Astrocyte (in vitro differentiated cells and primary cell): ENCODE measurements around the gene PLA2R1. TPM values are rescaled to one million over a fixed set of nuclear protein-coding genes. Genes with fewer than 3 reads are reported as not detected.
A peak's percentile ranks its signal among the peaks of the same experiment; 100 is the strongest.

ENCODE experiments used
- DNase-seq: peaks from one replicate; pipeline ENCODE4 v3.0.0-alpha.2; 2010; ENCODE audit warnings: low read depth
- FAIRE-seq: peaks from 2 replicates; lab custom pipeline; 2011; peaks lifted over from hg19 to GRCh38; lab: Jason Lieb, UNC
- H2AFZ ChIP-seq: 2 replicates; pipeline ENCODE4 v1.6.0; 2012; ENCODE audit warnings: low read depth, low read length, inconsistent platforms
- H3K27ac ChIP-seq: 2 replicates; pipeline ENCODE4 v1.5.1; 2011; ENCODE audit warnings: low read depth, low read length, inconsistent platforms
- H3K27me3 ChIP-seq: 2 replicates; pipeline ENCODE4 v1.6.0; 2011; ENCODE audit warnings: low read length, inconsistent platforms; ENCODE audit not compliant: insufficient read depth
- H3K36me3 ChIP-seq: 2 replicates; pipeline ENCODE4 v1.5.1; 2011; ENCODE audit warnings: low read length, inconsistent platforms; ENCODE audit not compliant: insufficient read depth
- H3K4me1 ChIP-seq: 2 replicates; pipeline ENCODE4 v1.5.1; 2011; ENCODE audit warnings: low read length, inconsistent platforms; ENCODE audit not compliant: insufficient read depth
- H3K4me2 ChIP-seq: 2 replicates; pipeline ENCODE4 v1.6.0; 2012; ENCODE audit warnings: low read length, inconsistent platforms
- H3K4me3 ChIP-seq: 2 replicates; pipeline ENCODE4 v1.5.1; 2011; ENCODE audit warnings: low read depth, mild to moderate bottlenecking, low read length, inconsistent platforms; ENCODE audit not compliant: insufficient read depth
- H3K79me2 ChIP-seq: 2 replicates; pipeline ENCODE4 v1.6.0; 2012; ENCODE audit warnings: mild to moderate bottlenecking, low read length, inconsistent platforms; ENCODE audit not compliant: insufficient read depth
- H3K9ac ChIP-seq: 2 replicates; pipeline ENCODE4 v1.6.0; 2012; ENCODE audit warnings: mild to moderate bottlenecking, low read length, inconsistent platforms
- H3K9me3 ChIP-seq: 2 replicates; pipeline ENCODE4 v1.5.1; 2012; ENCODE audit warnings: low read depth, mild to moderate bottlenecking, low read length, inconsistent platforms; ENCODE audit not compliant: insufficient read depth
- H4K20me1 ChIP-seq: 2 replicates; pipeline ENCODE4 v1.6.0; 2012; ENCODE audit warnings: low read length, inconsistent platforms; ENCODE audit not compliant: insufficient read depth
- H3K27ac Mint-ChIP-seq: one replicate; pipeline ENCODE4 v1.8.0; 2021; ENCODE audit warnings: mild to moderate bottlenecking, mixed read lengths; ENCODE audit not compliant: unreplicated experiment
- H3K27me3 Mint-ChIP-seq: one replicate; pipeline ENCODE4 v1.8.0; 2021; ENCODE audit warnings: low read depth, mixed read lengths; ENCODE audit not compliant: unreplicated experiment
- H3K36me3 Mint-ChIP-seq: one replicate; pipeline ENCODE4 v1.8.0; 2021; ENCODE audit warnings: low read depth, mixed read lengths; ENCODE audit not compliant: unreplicated experiment
- H3K4me1 Mint-ChIP-seq: one replicate; pipeline ENCODE4 v1.8.0; 2021; ENCODE audit warnings: low read depth, mixed read lengths; ENCODE audit not compliant: unreplicated experiment
- H3K4me3 Mint-ChIP-seq: one replicate; pipeline ENCODE4 v1.8.0; 2021; ENCODE audit warnings: mild to moderate bottlenecking, moderate library complexity, mixed read lengths; ENCODE audit not compliant: unreplicated experiment
- H3K9me3 Mint-ChIP-seq: one replicate; pipeline ENCODE4 v1.8.0; 2021; ENCODE audit warnings: mild to moderate bottlenecking, mixed read lengths; ENCODE audit not compliant: unreplicated experiment
- EZH2 ChIP-seq: IDR thresholded peaks from 2 replicates; pipeline ENCODE4 v1.6.1; 2012; ENCODE audit warnings: mild to moderate bottlenecking, low read length, inconsistent platforms; ENCODE audit not compliant: insufficient read depth
- total RNA-seq: library from RNA; stranded (reverse); gene quantifications from 2 replicates; pipeline ENCODE4 v1.2.1, GENCODE V29; 2021
- TF ChIP-seq, protein P1 (sequence below): IDR thresholded peaks from 2 replicates; pipeline ENCODE4 v1.5.1; 2011; ENCODE audit warnings: low read depth, mild to moderate bottlenecking, inconsistent platforms, low read length, moderate library complexity; ENCODE audit not compliant: insufficient read depth

PLA2R1 gene
- total RNA-seq, 1 donor from 2014 or later = 7.1 TPM

DNA sequence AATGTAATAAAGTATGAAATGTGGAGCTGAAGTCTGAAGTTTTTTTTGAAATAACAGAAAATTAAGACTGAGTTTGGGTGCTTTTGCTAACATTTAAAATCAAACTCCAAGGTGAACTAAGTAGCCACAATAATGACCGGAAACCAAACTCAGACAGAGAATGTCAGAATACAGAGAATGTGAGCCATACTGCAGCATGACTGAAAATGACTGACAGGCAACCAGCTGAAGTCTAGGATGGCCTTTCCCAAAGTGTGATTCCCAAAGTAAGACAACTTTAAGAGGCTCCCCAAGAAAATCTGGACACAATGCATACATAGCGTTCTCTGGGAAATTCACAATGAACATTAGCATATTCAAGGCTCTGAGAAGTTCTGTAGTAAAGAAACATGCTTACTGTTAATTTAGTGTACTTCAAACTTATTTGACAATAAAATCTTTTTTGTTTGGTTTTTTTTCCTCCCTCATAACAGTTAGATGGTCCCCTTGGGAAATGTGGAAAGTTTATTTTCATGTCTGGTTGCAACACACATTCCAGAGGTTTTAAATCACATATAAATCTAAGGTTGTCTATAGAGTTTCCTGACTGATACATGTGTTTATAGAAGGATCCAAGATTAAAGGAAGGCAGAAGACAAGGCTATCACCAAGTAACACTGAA lies 28.6 kb downstream of the PLA2R1 start:
- Histone ChIP-seq H3K4me3 (no peak overlapping the region), H3K4me1 (peaks cover 13% of the 10 kb centered on the region), H3K9ac (no peak overlapping the region), H2AFZ (no peak overlapping the region), H3K79me2 (no peaks in the 10 kb centered on the region), H3K4me2 (no peak overlapping the region), H3K27ac (no peak overlapping the region), H3K27me3 (no peaks in the 10 kb centered on the region), H4K20me1 (no peaks in the 10 kb centered on the region), H3K9me3 (no peaks in the 10 kb centered on the region), H3K36me3 (no peaks in the 10 kb centered on the region)
- Mint-ChIP-seq H3K27me3 (no peaks in the 10 kb centered on the region), H3K9me3 (peaks cover 2% of the 10 kb centered on the region), H3K27ac (peak overlapping the region; percentile 95), H3K4me3 (peak overlapping the region; percentile 28), H3K4me1 (peaks cover 32% of the 10 kb centered on the region), H3K36me3 (peaks cover 2% of the 10 kb centered on the region)
- no peak for TF ChIP-seq EZH2
- TF ChIP-seq, protein P1, sequence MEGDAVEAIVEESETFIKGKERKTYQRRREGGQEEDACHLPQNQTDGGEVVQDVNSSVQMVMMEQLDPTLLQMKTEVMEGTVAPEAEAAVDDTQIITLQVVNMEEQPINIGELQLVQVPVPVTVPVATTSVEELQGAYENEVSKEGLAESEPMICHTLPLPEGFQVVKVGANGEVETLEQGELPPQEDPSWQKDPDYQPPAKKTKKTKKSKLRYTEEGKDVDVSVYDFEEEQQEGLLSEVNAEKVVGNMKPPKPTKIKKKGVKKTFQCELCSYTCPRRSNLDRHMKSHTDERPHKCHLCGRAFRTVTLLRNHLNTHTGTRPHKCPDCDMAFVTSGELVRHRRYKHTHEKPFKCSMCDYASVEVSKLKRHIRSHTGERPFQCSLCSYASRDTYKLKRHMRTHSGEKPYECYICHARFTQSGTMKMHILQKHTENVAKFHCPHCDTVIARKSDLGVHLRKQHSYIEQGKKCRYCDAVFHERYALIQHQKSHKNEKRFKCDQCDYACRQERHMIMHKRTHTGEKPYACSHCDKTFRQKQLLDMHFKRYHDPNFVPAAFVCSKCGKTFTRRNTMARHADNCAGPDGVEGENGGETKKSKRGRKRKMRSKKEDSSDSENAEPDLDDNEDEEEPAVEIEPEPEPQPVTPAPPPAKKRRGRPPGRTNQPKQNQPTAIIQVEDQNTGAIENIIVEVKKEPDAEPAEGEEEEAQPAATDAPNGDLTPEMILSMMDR = no peak
- peak; percentile 52 for DNase-seq
- FAIRE-seq = peak; percentile 64

GRCh38 chr2:160029270-160029628 lies 33.2 kb downstream of the PLA2R1 start:
- H3K36me3 Mint-ChIP-seq = peaks cover 4% of the 10 kb centered on the region
- no peaks in the 10 kb centered on the region for H3K27me3 ChIP-seq
- H3K4me1 ChIP-seq = peaks cover 15% of the 10 kb centered on the region
- H3K4me1 Mint-ChIP-seq = peaks cover 33% of the 10 kb centered on the region
- H3K36me3 ChIP-seq = no peaks in the 10 kb centered on the region
- no peaks in the 10 kb centered on the region for H3K9me3 Mint-ChIP-seq
- TF ChIP-seq, protein P1 = no peak
- TF ChIP-seq EZH2 = no peak
- H3K4me3 Mint-ChIP-seq = no peak overlapping the region
- no peak overlapping the region for H2AFZ ChIP-seq
- no peaks in the 10 kb centered on the region for H3K79me2 ChIP-seq
- no peaks in the 10 kb centered on the region for H3K27me3 Mint-ChIP-seq
- no peak overlapping the region for H3K4me3 ChIP-seq
- FAIRE-seq = no peak
- no peak overlapping the region for H3K9ac ChIP-seq
- H3K9me3 ChIP-seq = no peaks in the 10 kb centered on the region
- no peak overlapping the region for H3K4me2 ChIP-seq
- H4K20me1 ChIP-seq = no peaks in the 10 kb centered on the region
- H3K27ac ChIP-seq = no peak overlapping the region
- H3K27ac Mint-ChIP-seq = peak overlapping the region; percentile 41
- DNase-seq = no peak
